Tongue (tissue), 2 donors: ENCODE results near the gene MYH7B. TPM values are rescaled to one million over a fixed set of nuclear protein-coding genes. Genes with fewer than 3 reads are reported as not detected.
A peak's percentile ranks its signal among the peaks of the same experiment; 100 is the strongest.

Experiments
- small RNA-seq: library from RNA; depleted of rRNA; stranded (forward); fragments of <200 nt; gene quantifications from one replicate; pipeline ENCODE3, GENCODE V24; 2014; ENCODE audit warnings: low replicate concordance
- total RNA-seq: library from RNA; depleted of rRNA; stranded (reverse); fragments of >200 nt; gene quantifications from one replicate; pipeline ENCODE4 v1.2.3, GENCODE V29; 2014

MYH7B gene
- total RNA-seq, 1 donor from 2014 or later, result 6.1 TPM

Small RNA genes lying within 50 kb of the gene (small RNA-seq; reads per million reads assigned to genes)
- 12.7 reads per million, percentile 94 among the genes with 10 or more reads in this experiment for gene MIR499A

Other genes starting within 250 kb of the MYH7B start
- 11.7 TPM for gene NCOA6, start 130.2 kb upstream of the MYH7B start, total RNA-seq
- gene GGT7, start 83.0 kb upstream of the MYH7B start, total RNA-seq, result 15.0 TPM
- gene ACSS2, start 79.3 kb upstream of the MYH7B start, total RNA-seq, result 63.9 TPM
- 27.6 TPM for gene GSS, start 62 bp upstream of the MYH7B start, total RNA-seq
- 64.0 TPM for gene TRPC4AP, start 136.9 kb downstream of the MYH7B start, total RNA-seq
- gene EDEM2, start 191.5 kb downstream of the MYH7B start, total RNA-seq, result 13.6 TPM
- 15.3 TPM for gene PROCR, start 216.2 kb downstream of the MYH7B start, total RNA-seq